ENCODE data around the gene NPC1. TPM values are rescaled to one million over a fixed set of nuclear protein-coding genes. Genes with fewer than 3 reads are reported as not detected.

Gene NPC1
- total and polyA plus RNA-seq, 2 of the 8 experiments (the other 6 are each of a cell fraction or from before 2014, with no cell fraction given): 34.1 to 39.5 TPM

DNA sequence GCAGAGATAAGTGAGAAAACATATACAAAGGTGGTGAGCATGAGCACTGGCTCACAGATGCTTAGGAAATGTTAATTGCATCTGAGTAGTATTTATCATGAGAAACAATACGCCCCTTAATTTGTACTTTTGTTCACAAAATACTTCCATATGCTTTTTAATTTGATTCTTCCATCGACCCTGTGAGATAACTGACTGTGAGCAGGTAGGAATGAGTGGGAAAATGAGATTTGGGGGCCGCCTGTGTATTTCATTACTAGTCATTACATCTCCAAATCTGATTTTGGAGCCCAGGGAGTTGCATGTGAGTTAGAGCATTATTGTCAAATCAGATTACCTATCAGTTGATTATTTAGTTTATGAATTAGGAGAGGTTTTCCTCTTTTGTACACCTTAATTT lies 36.7 kb upstream of the NPC1 start (continued):
- TF ChIP-seq SP4 (IDR thresholded peaks at IDR 0.05; ENCODE audit: low read length) (no peak), JUND (IDR thresholded peaks at IDR 0.05; ENCODE audit: low read length) (no peak), PHF8 (conservative IDR thresholded peaks at IDR 0.05; ENCODE audit: low read depth, low read length) (no peak), BCL11A (IDR thresholded peaks at IDR 0.05; ENCODE audit: low read depth in 2 of 2, low read length in 2 of 2) (no peak), TBP (IDR thresholded peaks at IDR 0.05; ENCODE audit: low read depth, low read length) (no peak)

Measured in H1 (cell line).